ENCODE measurements around the gene PSMA5.
A peak's percentile ranks its signal among the peaks of the same experiment; 100 is the strongest.
"Not testable (repeated sequence)": the region's sequence is repeated elsewhere in the genome, so short reads cannot be mapped to it uniquely, and the experiment has no call there.

Gene PSMA5

DNA sequence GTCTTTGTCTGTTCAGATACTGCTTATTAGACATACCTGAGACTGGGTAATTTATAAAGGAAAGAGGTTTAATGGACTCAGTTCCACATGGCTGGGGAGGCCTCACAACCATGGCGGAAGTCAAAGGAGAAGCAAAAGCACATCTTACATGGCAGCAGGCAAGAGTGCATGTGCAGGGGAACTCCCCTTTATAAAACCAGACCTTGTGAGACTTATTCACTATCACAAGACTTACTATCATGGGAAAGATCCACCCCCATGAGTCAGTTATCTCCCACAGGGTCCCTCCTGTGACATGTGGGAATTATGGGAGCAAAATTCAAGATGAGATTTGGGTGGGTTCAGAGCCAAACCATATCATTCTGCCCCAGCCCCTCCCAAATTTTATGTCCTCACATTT lies 7.1 kb upstream of the PSMA5 start:
- no peak for DNase-seq (ENCODE audit: low read depth, low spot score)

DNA sequence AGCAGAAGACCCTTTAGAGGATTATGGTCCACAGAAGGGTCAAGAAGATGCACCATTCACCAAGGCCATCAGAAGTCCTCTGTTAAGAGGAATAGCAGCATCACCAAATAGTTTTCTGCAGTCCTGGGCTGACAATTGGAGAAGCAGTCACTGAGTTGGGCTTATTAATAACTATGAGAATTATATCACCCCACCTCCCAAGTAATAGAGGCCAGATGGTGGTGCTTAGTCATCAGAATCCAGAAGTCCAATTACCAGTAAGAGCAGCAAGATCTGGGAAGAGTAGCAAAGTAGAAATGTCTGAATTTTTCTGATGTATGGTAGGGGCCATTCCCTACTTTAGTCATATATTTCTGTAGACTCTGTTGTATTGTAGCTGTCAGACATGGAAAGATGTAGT lies 6.1 kb upstream of the PSMA5 start:
- no peak for DNase-seq (ENCODE audit: low read depth, low spot score)

DNA sequence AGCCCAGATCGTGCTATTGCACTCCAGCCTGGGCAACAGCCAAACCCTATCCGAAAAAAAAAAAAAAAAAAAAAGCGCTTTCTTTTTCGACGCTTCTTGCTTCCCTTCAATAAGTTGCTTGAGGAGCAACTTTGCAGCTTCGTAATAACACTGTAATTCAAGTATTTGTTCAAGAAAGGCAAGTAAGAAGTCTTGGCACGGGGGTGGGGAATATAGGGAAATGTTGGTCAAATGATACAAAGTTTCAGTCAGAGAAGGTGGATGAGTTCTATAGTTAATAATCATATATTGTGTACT lies 871 bp upstream of the PSMA5 start:
- DNase-seq (ENCODE audit: low read depth, low spot score) = no peak

DNA sequence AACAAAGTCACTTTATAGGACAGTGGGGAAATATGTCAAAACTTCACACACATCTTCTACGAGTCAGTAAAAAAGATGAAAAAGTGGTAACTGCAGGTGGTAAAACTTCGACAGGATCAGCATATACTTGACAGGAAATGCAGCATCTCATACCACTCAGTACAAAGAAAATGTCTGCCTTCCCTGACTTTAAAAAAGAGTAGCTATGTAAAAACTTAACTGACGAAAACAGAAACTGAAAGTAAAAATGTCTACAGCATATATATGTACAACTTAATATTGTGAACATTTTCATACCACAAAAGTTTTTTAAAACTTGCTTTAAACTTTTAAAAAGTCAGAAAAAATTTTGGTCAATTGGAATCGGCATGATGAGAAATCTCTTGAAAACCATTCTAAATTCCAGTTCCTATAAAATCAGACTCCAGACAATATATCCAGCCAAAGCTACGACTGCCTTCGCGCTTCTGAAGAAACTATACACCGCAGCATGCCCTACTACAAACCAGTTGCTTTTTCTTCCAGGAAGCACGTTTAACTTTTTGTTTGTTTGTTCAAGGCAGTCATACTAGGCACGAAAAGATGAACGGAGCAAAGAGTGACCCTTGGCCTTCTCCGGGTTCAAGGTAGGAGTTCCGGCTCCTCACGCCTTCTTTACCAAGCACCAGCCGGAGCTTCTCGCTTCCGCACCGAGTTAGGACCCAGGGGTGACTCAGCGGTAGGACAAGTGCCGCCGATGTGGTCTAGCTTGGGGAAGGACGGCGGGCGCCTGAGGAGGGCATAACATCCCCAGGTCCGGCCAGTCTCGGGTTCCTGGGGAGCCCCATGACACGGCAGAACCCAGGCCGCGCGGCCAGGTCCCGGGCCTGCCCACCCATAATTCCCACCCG lies 612 bp downstream of the PSMA5 start:
- peak; percentile 14 for DNase-seq (ENCODE audit: low read depth, low spot score)

DNA sequence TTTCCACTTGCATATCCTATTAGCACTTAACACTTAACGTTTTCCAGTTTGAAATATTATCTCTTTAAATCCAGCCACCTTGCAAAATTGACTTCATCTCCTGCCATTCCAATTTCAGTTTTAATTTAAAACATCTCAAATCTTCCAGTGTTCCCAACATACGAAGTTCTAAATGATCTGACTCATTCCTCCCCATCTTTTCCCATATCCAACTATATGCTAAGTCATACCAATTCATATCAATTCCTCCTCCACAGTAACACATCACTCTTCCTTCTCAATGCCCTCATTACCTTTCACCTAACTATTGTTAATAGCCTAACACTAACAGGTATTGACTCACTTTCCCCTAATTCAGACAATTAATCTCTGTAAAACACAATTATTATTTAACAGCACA lies 2.8 kb downstream of the PSMA5 start:
- DNase-seq (ENCODE audit: low read depth, low spot score) = no peak

DNA sequence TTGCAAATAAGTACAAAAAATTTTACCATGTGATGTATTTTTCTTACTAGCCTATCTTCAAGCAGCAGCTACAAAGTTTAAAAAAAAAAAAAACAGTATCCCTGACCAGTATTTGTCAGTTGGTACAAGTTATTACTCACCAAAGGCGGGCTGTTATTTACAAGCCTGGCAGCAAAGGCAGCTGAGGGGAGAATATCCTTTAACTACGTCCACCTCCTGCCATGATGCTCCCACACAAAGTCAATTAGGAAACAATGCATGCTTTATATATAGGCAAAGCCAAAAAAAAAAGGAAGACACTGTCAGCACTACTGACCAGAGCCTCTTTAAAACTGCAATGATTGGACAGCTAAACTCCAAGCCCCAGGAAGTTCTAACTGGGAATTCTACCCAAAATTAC lies 13.7 kb downstream of the PSMA5 start:
- no peak for DNase-seq (ENCODE audit: low read depth, low spot score)

DNA sequence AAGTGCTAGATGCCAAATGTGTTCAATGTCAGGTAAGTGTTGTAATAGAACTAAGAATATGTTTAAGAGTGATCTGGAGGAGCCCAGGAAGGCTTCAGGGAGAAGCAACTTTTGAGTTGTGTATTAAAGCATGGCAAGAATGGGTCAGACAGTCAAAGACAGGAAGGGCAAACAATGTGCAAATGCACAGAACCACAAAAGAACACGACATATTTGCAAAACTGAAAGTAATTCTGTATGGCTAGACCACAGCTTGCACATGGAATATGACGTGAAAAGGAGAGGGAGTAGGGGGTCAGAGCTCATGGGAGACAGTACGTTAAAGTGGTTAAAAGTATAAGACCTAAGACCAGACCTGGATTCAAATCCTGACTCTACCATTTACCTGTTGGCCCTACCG lies 21.4 kb downstream of the PSMA5 start:
- no peak for DNase-seq (ENCODE audit: low read depth, low spot score)

DNA sequence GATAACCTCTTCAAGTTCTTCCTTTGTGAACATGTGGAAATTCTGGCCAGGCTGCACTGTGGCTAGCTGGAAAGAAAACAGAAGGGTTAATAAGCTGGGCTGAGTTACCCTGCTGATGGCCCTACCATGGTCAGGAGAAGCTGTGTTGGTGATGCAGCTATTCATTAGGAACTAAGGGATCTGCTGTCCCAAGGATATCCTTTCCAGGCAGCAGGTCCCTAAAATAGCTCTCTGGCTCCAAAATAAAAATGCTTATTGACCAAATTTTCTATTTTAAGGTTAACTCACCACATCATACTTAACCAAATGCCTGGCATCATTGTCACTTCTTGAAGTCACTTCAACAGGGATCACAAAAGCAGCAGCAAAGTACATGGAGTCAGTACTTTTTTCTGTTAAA lies 24.2 kb downstream of the PSMA5 start:
- DNase-seq (ENCODE audit: low read depth, low spot score) = no peak

DNA sequence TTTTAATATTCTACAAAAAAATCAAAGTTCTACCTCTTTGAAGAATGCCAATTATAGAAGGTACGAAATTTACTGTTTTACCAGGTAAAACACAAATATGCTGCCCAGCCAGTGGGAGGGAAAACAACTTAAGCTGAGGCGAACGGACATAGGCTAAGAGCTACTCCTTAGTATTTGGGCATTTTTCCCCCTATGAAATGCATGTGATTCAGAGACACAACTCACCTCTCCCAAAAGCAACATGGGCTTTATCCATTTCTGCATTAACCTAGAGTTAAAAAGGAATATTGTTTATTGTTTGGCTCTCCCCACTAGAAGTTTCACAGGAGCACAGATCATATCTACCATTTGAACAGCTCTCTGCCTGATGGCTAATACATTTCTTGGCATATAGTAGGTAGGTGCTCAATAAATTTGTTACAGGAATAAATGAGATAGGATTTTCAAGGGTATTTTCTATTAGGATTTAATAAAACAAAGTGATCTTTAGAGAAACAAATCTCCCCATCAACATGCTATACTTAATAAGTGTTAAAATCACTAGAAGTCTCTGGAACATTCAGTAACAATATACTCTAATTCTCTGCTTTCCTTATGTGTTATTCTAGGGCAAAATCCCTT lies 26.1 kb downstream of the PSMA5 start:
- no peak for DNase-seq (ENCODE audit: low read depth, low spot score)

DNA sequence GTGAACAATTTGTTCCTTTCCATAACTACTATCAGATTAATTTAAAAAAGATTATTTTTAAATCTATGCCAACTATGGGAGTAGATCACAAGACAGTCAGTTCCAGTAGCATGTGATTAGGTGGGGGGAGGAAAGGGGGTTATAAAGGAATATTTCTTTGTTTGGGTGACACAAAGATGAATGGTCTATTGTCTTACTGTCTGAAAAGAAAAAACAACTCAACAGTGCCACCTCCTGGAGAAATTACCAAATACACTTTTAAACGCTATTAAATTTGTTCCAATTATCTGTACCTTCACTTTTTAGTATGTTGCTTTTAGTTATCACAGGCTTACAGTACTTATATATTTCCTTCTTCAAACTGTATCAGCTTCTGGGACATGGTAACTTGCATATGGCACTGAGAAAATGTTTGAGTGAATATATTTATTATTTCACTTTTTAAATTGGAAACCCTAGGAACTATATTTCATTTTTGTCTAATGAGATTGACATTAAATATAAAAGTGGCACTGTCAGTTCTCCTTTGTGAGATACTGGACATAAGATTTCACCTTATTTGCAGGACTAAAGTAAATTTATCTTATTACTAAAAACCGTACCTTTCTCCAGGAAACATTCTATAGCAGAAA lies 26.8 kb downstream of the PSMA5 start:
- DNase-seq (ENCODE audit: low read depth, low spot score) = no peak

DNA sequence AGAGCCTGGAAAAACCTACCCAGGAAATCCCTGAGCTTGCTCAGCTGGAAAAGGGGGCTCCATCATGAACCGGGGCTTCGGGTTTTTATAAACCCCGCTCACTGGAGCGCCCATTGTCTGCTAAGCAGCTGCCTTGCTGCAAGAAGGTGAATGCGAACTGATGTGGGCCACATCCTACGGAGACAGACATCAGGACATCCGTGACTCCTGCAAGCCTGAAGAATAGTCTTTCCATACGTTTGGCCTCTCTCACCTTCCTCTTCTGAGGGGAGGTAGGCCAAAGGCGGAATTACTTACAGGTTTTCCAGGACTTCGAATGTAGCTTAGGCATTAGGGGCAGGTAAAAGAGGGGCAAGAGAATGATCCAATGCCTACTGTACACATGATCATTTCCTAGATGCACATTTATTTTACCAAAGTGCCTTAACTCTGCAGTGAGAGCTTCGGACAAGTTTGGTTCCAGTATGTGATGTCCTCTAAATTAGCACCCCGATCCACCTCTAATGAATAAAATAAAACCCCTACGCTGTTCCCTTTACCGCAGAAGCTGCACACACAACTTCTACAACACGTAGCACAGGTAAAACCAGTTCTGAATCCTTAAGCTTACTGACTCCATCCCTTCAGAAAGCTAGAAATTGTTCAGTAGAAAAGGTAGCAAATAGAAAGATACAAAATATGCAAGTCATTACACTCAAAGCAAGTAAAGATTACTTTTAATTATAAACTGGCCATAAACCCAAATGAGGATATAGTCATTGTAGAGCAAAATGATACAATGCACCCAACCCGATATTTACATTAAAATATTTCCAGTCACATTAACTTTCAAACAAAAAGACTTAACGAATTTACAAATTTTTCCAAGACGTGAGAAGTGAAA lies 27.7 kb downstream of the PSMA5 start:
- no peak for DNase-seq (ENCODE audit: low read depth, low spot score)

DNA sequence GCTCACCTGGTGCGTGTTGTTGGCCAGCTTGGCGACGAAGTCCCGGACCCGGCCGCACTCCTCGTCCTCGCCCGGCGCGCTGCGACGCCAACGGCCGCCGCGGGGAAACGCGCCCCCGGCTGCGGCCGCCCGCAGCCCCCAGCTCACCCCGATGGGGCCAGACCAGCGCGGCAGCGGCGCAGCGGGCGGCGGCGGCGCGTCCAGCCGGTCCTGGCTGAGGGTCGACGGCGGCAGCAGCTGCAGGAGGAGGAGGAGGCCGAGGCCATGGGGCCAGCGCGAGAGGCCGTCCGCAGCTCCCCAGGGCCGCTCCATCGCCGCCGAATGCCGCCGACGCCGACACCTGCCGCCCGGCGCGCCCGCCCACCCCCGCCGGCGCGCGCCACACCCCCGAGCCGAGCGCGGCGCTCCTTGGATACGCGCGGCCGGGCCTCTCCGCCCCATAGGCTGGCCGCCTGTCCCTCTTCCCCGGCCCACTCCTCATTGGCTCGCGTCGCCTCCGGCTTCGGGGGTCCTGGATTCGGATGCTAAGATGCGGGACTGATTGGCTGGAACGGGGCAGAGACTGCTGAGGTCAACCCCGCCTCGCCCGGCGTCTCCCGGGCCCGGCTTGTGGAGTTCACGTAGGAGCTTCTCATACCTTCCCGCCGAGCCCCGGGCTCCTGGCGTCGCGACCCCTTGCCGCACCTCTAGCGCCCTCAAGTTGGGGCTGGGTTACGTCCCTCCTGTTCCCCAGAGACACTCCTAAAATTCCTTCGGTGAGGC lies 28.5 kb downstream of the PSMA5 start, which contains the start of gene SORT1:
TSS of gene SORT1 (minus strand) at position 338 of the 762 bp plus-strand sequence. CDS start at position 312, 26 bp downstream.
- peak; percentile 41 for DNase-seq (ENCODE audit: low read depth, low spot score)

DNA sequence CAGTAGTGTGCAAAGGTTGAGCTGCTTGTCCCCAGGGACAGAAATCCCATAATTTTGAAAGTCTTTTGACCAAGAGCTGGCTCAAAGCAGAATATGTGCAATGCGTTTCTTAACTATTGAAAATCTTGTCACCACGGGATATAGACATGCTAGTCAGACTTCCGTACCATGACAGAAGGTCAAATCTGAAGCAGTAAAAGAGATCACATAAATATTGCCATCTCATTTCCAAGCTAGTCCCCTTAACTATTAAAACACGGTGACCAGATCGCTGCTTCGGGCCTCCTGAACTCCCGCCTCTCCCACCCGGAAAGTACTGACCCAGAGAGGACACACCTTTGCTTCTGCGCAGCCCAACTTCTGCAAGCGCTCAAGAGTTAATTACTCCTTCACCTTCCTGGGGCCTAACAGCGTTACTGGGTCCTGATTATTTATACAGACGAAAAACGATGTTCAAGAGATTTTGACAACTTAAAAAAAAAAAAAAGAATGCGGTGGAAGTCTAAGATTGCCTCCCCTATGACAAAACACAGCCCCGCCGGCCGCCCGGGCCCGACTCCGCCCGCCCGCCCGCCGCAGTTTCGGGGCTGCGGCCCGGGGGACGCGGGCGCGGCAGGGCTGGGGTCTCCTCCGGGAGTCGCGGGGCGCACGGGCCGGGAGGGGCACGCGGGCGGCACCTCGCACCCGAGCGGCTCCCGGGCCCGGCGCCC lies 29.2 kb downstream of the PSMA5 start:
- DNase-seq (ENCODE audit: low read depth, low spot score) = no peak

DNA sequence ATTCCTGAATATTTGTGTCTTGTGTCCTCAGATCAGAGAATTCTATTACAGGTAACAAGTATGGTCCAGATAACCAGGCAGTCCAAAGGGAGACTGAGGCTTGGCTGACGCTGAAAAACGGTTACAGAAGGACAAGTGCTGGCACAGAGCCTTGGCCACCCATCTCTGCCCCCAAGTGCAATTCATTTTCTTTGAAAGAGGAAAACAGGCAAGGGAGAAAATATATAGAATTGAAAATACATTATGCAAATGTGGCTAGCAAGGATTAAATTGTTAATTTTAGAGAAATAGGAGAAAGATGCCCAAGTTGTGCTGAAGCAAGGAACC lies 29.8 kb downstream of the PSMA5 start:
- DNase-seq (ENCODE audit: low read depth, low spot score) = no peak

DNA sequence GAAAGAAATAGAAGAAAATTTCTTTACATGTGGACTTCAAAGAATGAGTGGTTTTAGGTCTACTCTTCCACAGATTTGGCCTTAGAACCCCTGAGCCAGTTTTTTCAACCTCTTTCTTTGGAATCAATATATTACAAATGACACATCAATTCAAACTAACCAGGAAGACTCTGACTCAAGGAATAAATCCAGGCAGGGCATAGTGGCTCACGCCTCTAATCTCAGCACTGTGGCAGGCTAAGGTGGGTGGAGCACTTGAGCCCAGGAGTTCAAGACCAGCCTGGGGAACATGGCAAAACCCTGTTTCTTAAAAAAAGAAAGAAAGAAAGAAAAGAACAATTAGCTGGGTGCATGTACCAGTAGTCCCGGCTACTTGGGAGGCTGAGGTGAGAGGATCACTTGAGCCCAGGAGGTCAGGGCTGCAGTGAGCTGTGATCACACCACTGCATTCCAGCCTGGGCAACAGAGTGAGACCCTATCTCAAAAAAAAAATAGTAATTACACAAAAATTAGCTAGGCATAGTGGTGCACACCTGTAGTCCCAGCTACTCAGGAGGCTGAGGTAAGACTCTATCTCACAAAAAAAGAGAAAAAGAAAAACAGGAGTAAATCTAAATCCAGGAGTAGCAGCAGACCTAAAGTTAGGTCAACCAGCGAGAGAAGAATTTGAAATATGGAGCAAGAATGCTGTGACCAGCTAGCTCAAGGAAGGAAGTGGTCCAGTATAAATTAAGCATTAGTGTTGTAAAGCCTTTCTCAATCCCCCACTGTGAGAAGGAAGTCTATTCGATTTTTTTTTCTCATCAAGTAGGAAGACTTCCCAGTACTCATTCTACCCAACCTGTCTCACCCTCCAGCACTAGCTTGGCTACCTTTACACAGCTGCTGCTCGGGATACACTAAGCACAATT lies 30.4 kb downstream of the PSMA5 start:
- DNase-seq (ENCODE audit: low read depth, low spot score) = no peak

DNA sequence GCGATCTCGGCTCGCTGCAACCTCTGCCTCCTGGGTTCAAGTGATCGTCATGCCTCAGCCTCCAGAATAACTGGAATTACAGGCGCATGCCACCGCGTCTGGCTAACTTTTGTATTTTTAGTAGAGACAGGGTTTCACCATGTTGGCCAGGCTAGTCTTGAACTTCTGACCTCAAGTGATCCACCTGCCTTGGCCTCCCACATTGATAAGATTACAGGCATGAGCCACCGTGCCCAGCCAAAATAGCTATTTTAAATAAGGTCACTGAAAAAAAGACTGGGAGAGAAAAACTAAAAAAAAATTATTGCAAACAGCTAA lies 31.0 kb downstream of the PSMA5 start:
- DNase-seq (ENCODE audit: low read depth, low spot score) = not testable (repeated sequence)

DNA sequence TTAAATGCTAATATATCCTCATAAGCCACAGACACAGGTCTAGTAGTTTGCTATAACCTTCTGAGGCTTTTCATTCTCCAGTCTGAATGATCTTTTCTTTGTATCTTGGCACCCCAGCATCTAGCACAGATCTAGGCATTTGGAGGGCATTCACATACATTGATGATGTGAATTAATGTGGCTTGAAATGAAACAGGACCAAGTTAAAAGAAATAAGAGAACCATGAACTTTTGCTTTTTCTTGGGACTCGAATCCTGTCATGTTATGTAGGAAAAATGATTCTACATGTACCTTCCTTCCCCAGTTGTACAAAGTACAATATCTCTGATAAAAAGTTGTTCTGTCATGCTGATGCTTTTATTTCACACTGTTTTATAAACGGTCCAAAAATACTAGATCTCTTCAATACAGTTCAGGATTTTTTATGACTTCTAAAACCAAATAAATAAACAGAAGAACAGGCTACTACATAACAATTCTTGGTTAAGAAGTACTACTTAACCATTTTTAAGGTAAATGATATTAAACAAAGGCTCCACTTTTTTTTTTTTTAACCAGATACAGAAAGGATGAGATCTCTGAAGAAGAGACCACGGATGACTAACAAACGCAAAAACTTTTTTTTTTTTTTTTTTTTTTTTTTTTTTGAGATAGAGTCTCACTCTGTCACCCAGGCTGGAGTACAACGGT lies 31.5 kb downstream of the PSMA5 start:
- no peak for DNase-seq (ENCODE audit: low read depth, low spot score)

DNA sequence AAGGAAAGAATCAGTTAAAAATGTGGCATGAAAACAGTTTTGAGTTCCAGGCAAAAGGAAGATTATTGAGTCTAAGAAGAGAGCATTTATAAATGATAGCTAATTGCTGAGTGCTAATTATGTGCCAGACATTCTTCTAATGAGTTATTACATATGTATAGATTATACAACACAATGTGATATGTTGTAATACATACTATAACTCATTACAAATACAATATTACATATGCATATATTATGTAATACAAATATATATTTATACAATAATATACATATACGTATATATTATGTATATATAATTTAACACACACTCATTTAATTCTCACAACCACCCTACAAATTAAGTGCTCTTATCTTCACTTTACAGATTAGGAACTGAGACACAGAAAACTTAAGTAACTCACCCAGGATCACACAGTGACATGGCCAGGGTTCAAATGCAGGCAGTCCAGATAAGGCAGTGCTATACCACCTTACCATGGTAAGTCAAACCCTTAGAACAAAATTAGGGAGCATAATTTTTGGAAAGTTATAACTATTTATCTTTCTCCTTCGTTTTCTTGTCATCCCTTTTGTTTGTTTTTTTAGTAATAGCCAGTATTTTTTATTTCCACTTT lies 32.5 kb downstream of the PSMA5 start:
- no peak for DNase-seq (ENCODE audit: low read depth, low spot score)

Measured in activated naive CD8-positive, alpha-beta T cell treated with anti-CD3 and anti-CD28 coated beads, Interleukin-2, amount 50 U/mL, for 16 hours (primary cell).